GM12875 (cell line): ENCODE results near the gene TEKT5.

ENCODE experiments used
- H3K4me3 ChIP-seq: one replicate; pipeline ENCODE4 v1.5.1; 2011; ENCODE audit warnings: low read depth, low read length, control low read depth
- CTCF ChIP-seq: IDR thresholded peaks from 2 replicates; pipeline ENCODE4 v1.5.1; 2011; ENCODE audit warnings: low read depth, mild to moderate bottlenecking, control low read depth, inconsistent platforms, low read length, moderate library complexity, borderline replicate concordance; ENCODE audit not compliant: insufficient read depth

Gene TEKT5

GRCh38 chr16:10601444-10602408, 93.0 kb downstream of the TEKT5 start:
- TF ChIP-seq CTCF: no peak
- H3K4me3 ChIP-seq: no peak overlapping the region

DNA sequence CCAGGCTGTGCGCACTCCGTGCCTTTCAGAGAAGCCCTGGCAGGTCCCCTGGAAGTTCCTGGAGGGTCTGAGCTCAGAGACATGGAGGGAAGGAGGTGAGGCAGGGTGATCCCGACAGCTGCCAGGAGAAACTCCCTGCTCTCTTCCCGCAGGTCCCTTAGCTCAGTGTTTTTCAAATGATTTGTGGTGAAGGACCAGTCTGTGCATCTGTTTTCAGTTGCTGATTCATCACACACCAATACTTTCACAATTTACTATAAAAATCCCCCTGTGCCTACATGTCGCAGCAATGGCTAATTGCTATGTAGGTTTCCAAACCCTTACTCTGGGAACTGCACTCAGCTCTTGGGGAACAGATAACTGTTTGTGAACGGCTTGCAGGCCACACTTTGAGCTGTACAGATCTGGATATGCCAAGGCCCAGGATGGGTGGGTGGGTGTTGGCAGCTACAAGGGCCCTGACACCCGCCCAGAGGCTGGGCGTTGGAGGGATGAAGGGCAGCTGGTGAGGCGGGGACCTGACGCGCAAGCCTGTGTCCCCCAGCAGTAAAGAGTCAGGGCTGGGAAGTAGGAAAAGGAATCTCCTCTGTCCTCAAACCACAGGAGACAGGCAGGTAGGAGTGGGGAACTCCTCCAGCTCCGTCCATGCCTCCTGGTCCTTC, 93.8 kb downstream of the TEKT5 start:
- no peak overlapping the region for H3K4me3 ChIP-seq
- no peak for TF ChIP-seq CTCF

DNA sequence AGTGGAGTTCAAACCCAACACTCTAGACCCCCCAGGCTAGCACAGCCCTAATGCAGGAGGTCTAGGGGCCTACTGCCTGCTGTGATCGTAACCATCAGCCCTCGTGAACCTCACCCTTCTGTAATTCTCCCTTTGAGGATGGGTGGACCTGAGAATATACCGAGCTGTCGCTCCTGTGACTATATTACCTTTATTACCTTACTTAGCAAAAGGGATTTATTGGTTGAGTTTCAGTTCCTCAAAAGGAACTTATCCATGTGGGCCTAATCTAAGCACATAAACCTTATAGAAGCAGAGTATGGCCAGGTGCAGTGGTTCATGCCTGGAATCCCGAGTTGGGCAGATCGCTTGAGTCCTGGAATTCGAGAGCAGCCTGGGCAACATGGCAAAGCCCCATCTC, 95.1 kb downstream of the TEKT5 start:
- no peak for TF ChIP-seq CTCF
- no peak overlapping the region for H3K4me3 ChIP-seq

GRCh38 chr16:10598157-10598556, 96.6 kb downstream of the TEKT5 start:
- H3K4me3 ChIP-seq: no peak overlapping the region
- TF ChIP-seq CTCF: no peak

GRCh38 chr16:10597187-10597601, 97.5 kb downstream of the TEKT5 start:
- TF ChIP-seq CTCF: peak; percentile 22; the same call in 1 of the 2 replicates
- H3K4me3 ChIP-seq: no peak overlapping the region

DNA sequence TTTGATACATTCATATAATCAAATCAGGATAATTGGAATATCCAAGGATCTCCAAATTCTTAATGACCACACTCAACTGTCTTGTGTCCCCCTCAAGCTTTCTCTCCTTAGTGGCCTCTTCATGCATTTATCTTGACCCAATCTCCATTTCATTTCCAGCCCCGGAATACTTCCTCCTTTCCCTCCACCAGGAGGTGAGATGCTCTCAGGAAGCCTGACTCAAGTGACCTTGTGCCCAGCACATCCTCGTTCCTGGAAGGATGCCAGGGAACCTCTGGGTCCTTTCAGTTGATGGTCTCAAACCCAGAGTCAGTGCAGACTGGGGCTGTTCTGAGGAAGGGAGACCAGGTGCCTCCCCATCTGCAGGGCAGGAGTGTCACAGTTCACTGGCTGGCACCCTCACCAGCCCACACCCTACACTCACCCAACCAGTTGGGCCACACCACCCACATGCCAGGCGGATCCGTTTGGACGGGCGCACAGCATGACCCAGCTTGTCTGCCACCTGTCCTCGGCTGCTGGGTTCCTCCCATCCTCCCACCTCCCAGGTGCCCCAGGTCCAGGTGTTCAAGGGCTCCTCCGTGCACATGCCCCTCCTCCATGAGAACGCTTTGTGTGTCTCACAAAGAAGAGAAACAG, 100.3 kb downstream of the TEKT5 start:
- no peak overlapping the region for H3K4me3 ChIP-seq
- TF ChIP-seq CTCF: no peak
